ENCODE data around the gene NTM.

DNA sequence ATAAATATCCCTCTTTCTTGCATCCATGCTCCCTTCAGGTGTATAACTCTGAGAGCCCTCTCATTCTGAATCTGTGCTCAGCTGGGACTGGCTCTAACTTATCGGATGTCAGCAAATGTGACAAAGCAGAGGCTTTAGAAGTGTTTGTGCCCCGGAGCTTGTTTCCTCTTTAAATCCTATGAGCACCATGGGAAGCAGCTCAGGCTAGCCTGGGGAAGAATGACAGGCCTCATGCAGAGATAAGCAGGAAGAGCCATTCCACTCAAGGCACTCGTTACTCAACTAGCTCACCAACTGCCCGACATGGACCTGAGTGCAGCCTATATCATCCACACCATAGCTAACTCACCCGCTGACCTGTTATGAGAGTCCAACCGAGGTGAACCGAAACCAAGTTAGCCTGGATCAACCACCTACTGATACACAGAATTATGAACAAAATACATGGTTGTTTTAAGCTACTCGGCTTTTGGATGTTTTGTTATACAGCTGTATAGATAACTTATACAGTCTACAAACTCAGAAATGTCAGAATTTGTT lies 990.7 kb downstream of the NTM start:
- no peak for TF ChIP-seq EZH2 (IDR thresholded peaks at IDR 0.05)
- TF ChIP-seq POLR2AphosphoS5 (IDR thresholded peaks at IDR 0.05; ENCODE audit: borderline replicate concordance, low read depth, low read length) = no peak
